Activated CD8-positive, alpha-beta memory T cell treated with anti-CD3 and anti-CD28 coated beads, Interleukin-2, amount 50 U/mL, for 4 hours (primary cell): ENCODE measurements around the gene DIS3L2.
"Not testable (repeated sequence)": the region's sequence is repeated elsewhere in the genome, so short reads cannot be mapped to it uniquely, and the experiment has no call there.

Experiments
- DNase-seq: peaks from one replicate; pipeline ENCODE4 v3.0.0-alpha.2; 2020

DIS3L2 gene

GRCh38 chr2:232340171-232340935 is 378.8 kb downstream of the DIS3L2 start:
- DNase-seq: no peak

GRCh38 chr2:232341061-232341738 is 379.7 kb downstream of the DIS3L2 start:
- no peak for DNase-seq

DNA sequence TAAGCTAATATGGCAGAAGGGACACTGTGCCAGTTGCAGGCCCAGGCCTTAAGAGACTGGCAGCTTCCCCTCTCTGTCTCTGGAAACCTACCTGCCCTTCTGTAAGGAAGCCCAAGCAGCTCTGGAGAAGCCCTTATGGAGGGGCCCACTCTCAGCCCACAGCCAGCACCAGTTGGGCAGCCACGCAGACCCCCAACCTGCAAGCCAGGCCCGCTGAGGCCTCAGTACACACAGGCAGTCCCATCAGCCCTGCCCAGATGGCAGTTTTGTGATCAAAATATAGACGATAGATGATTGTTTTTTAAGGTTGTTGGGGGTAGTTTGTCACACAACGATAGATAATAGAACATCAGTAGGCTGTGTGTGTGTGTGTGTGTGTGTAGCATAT is 380.2 kb downstream of the DIS3L2 start:
- DNase-seq: no peak

GRCh38 chr2:232342635-232343565 is 381.4 kb downstream of the DIS3L2 start:
- no peak for DNase-seq

- no peak for DNase-seq
These were observed 382.3 kb downstream of the DIS3L2 start for GRCh38 chr2:232343821-232344220.

- DNase-seq: no peak
These were observed 383.7 kb downstream of the DIS3L2 start for GRCh38 chr2:232345251-232345650.

DNA sequence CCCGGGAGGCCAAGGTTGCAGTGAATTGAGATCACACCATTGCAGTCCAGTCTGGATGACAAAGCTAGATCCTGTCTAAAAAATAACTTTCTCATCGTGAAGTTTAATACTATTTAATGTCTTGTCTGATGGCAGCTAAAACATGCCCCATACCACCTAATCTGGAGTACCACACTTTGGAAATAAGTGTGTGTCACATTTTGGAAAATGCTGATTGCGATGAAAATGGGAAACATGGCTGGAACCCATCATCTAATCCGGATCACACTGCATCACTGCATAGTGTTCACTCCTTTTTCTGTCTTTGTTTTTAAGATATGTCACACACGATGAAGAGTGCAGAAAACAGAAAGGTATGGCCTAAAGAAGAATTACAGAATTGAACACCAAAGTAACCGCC is 385.9 kb downstream of the DIS3L2 start:
- DNase-seq: no peak

GRCh38 chr2:232348936-232349335 is 387.4 kb downstream of the DIS3L2 start:
- no peak for DNase-seq

- no peak for DNase-seq
These were observed 388.0 kb downstream of the DIS3L2 start for GRCh38 chr2:232349546-232349945.

DNA sequence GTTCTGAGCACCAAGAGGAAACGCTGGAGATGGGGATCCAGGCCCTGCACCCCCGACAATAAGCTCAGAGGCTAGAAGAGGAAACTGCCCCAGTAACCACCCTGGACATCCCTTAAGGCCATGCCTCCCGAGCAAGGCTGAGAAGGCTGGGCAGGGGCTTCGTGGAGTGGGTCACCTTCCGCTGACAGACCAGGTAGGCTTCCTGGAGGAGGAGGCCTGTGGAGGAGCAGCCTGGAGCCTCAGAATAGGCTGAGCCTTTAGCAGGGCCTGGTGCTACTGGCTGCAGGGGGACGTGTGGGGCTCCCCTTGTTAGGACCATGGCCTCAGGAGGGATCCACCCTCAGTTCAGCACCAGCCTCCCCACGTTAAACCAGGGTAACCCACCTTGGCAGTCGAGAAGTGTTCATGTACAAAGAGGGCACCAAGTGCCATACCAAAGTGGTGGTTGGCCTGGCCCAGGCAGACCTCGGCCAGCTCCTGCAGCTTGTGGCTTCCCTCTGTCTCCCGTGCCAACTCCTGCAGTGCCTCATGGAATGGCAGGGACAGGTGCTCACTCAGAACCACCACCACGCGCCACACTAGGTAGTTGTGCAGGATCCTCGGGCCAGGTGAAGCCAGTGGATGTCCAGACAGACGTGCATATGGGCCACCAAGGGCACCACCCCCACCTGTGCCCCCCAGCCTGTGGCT is 388.6 kb downstream of the DIS3L2 start:
- DNase-seq: no peak

- no peak for DNase-seq
These were observed 389.5 kb downstream of the DIS3L2 start for GRCh38 chr2:232350804-232351685.

DNA sequence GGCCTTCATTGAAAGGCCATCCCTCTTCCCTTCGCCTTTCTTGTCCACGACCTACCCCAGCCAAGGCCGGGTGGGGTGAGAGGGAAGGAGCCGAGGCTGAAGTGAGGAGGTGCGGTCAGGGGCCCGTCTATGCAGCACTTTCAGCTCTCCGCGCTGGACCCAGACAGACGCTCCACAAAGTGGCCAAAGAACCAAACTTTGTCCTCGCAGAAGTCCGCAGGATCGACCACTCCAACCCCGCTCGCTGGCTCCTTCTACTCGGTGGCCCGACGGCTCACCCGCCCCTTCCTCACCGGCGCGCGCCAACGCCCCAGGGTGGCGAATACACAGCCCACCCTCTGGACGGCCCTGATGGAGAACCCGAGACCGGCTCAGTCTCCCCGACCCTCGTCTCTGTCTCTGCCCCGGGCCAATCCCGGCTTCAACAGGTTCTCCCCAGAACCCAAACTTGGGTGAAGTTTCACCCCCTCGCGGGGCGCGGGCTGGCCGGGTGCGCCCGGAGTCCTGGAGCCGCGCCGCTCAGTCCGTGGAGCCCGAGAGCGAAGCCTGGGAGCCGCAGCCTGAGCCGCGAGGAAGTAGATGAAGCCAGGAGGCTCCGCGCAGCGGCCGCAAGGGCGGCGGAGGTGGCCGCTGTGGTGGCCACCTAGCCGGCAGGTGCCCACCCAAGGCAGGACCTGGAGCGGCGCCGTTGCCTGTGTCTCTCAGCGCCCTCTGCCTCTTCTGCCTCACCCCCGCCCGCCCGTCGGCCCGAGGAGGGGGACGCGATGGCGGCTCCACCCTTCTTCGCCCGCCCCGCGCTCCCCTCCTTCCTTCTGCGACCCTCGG is 390.4 kb downstream of the DIS3L2 start:
- DNase-seq: no peak

- DNase-seq: no peak
These were observed 391.1 kb downstream of the DIS3L2 start for GRCh38 chr2:232352511-232353091.

- DNase-seq: no peak
These were observed 391.6 kb downstream of the DIS3L2 start for GRCh38 chr2:232353096-232353495.

- DNase-seq: no peak
These were observed 392.1 kb downstream of the DIS3L2 start for GRCh38 chr2:232353660-232354059.

- DNase-seq: no peak
These were observed 392.6 kb downstream of the DIS3L2 start for GRCh38 chr2:232354069-232354468.

DNA sequence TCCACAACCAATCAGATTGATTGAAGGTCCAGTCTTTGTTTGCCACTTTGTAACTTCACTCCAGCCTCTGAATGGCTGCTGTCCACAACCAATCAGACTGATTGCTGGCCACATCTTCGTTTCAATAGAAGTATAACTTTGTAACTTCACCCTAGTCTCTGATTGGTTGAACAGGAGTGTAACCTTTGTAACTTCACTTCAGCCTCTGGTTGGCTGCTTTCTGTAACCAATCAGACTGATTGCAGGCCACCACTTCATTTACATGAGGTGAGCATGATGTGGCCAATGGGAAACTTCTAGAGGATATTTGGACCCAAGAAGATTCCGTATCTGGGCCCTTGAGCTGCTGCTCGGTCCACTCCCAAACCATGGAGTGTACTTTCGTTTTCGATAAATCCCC is 400.1 kb downstream of the DIS3L2 start:
- DNase-seq: no peak

DNA sequence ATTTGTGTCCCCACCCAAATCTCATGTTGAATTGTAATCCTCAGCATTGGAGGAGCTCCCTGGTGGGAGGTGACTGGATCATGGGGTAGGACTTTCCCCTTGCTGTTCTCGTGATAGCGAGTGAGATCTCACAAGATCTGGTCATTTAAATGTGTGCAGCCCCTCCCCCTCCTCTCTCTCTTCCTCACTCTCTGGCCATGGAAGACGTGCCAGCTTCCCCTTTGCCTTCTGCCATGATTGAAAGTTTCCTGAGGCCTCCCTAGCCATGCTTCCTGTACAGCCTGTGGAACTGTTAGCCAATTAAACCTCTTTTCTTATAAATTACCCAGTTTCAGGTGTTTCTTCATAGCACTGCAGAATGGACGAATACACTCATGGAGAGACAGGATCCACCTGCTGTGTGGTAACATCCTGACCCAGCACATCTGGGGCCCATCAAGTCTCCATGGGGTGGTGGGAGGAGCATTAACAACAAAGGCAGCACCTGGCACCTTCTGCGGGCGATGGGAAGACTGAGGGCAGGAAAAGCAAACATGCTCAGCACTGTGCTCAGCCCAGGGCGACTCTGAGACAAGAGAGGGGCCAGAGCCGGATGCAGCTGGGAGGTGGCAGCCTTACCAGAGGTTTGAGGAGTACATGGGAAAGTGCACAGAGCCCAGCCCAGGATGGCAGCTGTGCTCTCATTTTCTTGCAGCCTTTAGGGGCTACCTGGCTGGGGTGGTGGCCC is 400.8 kb downstream of the DIS3L2 start:
- no peak for DNase-seq

GRCh38 chr2:232363064-232363783 is 401.7 kb downstream of the DIS3L2 start:
- not testable (repeated sequence) for DNase-seq
